Iris pigment epithelial cell (primary cell): Measurements from ENCODE around the gene EGR4.
A peak's percentile ranks its signal among the peaks of the same experiment; 100 is the strongest.
"Not testable (repeated sequence)": the region's sequence is repeated elsewhere in the genome, so short reads cannot be mapped to it uniquely, and the experiment has no call there.

Experiments
- DNase-seq: peaks from one replicate; pipeline ENCODE4 v3.0.0-alpha.2; 2011; ENCODE audit warnings: low read depth

The EGR4 gene

DNA sequence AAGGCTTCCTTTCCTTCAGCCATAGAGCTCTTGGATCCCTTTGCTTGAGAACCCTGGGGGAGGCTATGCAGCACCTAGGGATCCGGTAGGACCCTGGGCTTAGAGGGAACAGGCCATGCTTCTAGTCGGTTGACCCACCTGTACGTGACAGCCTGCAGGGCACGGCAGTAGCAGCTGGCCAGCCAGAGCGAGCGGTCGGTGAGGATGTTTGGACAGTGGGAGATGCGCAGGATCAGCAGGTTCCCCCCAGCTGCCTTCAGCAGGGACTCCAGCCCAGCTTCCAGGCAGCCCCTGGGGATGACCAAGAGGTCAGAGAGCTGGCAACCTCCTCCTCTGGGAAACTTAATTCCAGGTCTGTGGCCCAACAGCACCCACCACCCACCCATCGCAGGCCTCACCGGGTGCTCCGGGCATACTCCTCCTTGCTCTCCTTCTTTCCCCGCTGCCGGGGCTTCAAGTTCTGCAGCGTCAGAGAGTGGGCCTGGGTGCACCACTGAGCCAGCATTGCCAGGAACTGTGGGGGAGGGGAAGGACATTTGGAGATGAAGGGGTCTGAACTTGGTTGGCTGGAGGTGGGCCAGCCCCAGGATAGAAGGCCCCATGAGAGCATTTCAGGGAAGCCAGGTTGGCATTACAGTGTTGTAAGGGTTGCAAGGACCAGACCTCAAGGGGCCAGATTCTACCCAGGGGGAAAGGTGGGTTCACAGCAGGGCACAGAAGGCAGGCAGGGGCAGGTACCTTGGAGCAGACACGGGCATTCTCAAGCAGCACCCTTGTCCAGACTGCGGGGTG lies 29.6 kb downstream of the EGR4 start:
- DNase-seq: no peak

DNA sequence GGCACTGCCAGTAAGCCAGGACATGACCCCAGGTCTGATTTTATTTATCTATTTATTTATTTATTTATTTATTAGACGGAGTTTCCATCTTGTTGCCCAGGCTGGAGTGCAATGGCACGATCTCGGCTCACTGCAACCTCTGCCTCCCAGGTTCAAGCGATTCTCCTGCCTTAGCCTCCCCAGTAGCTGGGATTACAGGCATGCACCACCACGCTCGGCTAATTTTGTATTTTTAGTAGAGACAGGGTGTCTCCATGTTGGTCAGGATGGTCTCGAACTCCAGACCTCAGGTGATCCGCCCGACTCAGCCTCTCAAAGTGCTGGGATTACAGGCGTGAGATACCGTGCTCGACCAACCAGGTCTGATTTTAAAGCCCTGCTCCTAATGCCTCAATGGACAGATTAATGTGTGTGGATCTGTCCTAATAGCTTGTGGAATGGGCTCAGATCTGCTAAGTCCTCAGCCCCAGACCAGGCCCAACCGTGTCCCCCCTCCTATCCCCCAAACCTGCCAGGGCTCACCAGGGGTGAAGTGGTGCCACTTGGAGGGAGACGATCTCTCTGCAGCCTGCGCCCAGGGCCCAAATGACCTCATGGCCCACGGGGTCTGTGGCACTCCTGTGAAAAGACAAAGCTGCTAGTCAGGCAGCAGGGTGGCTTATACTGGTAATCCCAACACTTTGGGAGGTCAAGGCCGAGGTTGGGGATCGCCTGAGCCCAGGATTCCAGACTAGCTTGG lies 30.5 kb downstream of the EGR4 start:
- DNase-seq: not testable (repeated sequence)

DNA sequence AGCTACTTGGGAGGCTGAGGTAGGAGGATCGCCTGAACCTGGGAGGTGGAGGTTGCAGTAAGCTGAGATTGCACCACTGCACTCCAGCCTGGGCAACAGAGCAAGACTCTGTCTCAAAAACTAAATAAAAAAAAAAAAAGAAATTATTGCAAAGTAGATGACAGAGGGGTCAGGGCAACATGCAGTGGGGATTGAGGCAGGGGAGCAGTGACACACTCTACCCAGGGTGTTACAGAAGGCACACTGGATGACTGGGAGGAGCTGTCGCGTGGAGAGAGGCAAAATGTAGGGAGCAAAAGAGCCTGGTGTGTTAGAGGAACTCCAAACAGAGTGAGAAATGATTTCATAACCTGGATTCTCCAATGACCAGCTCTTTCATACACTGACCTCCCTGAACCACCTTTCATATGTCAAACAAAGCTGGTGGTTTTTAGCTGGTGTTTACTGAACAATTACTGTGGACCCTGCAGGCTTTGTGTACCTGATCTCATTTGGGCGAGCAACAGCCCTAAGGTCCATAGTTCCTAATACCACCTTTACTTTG lies 31.2 kb downstream of the EGR4 start:
- DNase-seq: no peak

DNA sequence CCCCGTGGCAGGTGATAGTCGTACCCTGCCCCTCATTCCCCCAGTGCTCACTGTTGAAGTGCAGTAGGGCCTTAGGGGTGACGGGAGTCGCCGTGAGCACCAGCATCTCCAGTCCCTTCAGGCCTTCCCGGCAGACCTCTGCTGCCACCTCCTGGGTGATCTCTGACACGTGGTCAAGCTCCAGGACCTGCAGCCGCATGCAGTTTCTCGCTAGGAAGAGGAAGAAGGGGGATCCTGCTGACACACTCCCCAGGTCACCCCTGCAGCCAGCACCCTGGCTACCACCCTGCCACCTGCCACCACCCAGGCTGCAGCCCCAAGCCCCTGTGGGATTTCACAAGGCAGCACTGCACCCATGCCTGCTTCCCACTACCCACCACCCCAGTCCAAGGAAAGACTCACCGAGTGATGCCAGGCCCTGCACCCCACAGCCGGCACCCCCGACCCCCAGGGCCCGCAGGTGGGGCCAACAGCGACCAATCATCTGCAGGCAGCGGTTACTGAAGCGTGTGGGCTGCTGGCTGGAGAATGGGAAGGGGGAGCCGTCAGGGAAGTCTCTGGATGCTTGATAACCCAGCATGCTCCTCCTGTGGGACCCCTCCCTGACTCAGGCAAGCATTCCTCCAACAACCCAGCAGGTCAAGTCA lies 32.9 kb downstream of the EGR4 start:
- DNase-seq: peak; percentile 60

DNA sequence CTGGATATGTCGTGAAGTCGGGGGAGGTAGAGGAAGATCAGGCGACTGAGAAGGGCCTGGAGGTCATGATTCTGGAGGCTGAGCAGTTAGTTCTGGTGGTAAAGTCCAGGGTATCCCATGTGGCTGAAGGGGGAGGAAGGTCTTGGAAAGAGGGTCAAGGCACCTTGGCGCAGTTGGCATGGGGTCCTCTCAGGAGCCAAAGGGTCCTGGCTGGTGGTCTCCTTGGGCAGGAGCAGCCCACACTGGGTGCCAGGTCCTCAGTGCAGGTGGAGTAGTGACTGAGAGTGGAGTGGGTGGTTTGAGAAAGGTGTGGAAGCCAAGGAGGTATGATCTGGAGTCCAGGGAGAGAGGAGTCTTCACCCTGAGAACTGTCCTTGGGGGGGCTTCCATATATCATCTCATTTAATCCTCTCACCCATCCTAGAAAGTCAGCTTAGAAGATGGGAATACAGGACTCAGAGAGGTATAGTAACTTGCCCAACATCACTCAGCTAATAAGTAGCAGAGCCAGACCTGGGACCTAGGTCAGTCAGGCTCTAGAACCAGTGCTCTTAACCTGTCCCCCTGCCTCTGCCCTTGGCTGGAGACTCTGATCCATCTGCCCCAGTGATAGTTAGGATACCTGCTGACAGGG lies 33.5 kb downstream of the EGR4 start:
- no peak for DNase-seq

DNA sequence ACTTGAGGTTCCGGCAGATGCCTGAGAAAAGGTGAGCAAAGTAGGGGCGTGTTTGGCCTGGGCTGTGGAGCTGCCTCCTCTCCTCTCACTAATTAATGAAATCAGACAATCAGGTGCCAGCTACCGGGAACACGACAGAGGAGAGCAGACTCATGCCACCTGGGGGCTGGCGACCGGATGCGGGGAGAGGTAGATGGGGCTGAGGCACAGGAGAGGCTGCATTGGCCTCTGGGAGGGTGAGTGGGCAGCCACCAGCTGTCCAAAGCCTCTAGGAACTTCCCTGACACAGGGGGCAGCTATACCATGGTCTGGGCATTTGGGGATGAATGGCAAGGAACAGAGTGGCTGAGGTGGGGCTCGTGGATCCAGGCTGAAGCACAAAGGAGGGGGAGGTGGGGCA lies 34.1 kb downstream of the EGR4 start:
- DNase-seq: no peak

DNA sequence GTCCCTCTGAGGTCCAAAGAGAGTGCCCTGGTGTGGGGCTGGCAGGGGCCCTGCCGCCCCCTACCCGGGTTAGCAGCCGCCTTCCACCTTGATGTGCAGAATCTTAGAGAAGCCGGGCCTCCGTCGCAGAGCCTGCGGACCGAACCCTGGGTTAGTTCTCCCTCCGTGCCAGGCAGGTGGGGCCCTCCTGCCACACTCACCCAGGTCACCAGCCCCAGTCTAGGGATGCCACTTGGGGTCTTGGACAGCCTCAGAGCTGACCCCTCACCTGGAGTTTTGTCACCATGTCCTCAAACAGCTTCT lies 34.5 kb downstream of the EGR4 start:
- DNase-seq: no peak

DNA sequence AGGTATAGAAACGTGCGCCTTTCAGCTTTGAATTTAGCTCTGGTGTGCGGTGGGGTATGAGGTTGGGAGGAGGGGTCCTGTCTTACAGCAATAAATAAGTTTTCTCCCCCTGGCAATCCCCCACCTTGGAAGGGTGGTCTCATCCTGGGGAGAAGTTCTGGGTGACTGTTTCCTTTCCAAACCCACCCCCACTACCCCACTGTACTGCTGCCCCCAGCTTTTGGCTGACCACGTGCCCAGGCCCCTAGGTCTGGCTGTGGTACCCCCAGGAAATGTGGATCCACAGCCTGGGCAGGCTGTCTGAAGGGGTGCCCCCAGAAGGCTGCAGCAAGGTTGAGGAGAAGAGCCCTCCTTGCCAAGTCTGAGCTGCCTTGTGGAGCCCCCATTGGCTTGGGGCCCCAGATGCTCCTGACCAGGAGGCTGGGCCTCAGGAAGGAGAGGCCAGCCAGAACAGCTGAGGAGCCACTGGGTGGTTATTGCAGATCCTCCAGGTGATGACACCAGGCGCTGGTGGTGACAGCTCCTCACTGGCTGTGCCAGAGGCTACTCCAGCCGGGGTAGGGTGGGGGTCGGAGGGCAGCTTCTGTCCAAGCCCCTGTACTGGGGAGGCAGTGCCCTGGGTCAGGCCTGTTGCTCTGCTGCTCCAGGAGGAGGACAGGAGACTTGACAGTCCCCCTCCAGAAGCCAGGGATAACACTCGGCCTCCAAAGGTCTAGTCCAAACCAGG lies 35.0 kb downstream of the EGR4 start:
- DNase-seq: no peak

DNA sequence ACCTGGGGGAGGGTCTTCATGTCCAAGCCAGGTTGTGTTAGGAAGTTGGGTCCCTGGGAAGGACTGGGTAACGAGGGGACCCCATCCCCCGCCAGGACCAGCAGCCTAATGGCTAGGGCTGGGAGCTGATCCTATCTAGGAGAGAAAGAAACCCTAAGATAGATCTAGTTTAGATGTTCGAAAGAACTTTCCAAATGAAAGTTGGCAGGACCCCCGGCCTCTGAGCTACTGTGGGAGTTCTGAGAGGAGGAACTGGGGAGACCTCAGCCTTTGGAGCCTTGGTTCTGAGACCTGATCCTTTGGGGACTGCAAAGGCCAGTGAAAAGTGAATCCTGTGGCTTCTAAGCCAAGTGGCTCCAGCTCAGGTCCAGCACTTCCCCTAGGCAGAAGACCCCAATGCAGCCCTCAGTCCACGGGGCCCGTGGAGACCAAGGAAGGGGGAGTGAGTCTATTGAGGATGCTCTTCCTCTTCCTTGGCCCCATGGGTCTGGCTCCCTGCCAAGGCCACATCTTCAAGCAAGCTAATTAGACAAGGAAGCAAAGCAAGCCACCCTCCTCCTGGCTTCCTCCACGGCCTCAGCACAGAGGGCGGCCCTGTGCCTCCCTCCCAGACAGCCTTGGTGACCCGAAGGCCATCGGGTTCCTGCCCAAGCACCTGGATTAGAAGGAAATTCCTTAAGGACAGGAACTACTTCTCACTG lies 35.8 kb downstream of the EGR4 start:
- DNase-seq: no peak

DNA sequence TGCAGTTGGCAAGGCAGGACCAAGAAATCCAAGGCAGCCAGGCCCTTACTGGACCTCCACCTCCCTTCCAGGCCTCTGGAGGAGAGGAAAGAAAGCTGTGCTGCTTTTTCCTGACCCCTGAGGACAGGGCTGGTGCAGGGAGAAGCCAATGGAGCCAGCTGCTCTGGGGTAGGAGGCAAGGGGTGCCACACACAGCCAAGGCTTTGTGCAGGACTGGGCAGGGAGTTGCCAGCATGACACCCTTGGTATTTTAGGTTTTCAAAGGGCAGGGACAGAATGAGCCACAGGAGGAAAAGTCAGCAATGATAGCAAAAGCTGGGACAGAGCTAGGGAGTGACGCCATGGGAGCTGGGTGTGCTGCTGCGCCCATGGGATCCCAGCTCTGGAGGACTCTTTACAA lies 36.3 kb downstream of the EGR4 start:
- no peak for DNase-seq

DNA sequence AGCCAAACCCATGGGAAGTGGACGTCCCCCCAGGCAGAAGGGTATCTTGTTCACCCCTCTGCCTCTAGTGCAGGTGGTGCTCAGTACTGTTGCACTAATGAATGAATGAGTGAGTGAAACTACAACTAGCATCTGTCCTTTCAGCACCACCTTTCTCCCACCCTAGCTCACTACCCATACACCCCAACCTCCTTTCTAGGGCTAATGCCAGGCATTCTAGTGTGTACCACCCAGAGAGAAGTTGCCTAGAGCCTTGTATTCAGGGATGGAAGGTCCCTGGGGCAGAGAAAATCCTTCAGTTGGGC lies 36.8 kb downstream of the EGR4 start:
- no peak for DNase-seq

DNA sequence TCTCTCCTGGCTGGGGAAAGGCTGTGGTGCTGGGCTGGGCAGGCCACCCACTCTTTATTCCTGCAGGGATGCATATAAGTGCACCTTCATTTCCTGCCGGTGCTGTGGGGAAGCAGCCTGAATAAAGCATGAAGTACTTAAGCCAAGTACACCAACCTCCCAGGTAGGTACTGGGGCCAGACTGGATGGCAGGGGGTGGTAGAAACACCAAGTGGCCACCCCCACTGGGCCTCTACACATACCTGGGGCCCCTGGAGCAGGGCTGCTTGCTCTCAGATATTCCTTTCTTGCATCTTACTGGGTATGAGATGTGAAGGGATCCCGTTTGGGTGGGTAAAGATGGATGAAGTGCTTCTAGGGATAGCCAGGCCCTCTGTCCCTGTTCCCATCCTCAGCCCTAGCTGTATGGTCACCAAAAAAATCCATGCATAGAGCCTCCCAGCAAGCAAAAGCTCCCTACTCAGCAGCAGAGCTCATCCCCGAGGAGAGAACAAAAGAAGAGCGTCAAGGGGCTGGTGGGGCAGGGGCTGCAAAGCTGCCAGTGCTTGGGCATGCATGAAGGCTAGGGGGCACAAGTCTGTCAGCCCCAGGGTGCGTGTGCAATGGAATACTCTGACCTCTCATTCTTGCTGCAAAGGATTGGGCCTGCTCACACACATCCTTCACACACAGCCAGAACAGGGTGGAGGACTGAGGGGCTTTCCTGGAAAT lies 37.3 kb downstream of the EGR4 start:
- no peak for DNase-seq

DNA sequence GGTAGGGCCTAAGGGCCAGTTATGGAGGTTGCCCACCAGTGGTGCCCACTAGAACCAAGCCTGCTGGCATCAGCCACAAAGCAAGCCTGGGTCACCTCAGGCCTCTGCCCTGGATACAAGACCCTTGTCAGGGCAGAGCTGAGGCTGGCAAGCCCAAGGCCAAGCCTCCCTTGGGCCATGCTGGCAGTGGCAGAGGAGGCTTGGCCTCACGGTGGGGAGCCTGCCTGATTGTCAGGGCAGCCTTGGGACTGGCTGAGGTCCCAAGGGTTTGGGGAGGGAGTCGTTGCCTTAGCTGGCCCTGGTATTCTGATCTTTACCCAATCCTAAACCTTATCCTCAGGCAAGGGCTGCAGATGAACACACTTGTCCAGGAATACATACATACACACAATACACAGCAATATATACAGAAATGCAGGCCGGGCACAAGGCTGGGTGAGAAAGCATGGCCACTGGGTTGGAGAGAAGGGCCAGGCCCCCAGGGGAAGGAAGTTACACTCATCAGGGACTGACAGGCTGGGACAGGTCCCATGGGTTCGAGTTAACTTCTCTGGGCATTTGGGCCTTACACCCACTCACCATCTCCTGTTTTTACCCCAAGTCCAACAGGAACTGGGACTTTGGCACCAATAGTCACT lies 38.2 kb downstream of the EGR4 start:
- DNase-seq: no peak

DNA sequence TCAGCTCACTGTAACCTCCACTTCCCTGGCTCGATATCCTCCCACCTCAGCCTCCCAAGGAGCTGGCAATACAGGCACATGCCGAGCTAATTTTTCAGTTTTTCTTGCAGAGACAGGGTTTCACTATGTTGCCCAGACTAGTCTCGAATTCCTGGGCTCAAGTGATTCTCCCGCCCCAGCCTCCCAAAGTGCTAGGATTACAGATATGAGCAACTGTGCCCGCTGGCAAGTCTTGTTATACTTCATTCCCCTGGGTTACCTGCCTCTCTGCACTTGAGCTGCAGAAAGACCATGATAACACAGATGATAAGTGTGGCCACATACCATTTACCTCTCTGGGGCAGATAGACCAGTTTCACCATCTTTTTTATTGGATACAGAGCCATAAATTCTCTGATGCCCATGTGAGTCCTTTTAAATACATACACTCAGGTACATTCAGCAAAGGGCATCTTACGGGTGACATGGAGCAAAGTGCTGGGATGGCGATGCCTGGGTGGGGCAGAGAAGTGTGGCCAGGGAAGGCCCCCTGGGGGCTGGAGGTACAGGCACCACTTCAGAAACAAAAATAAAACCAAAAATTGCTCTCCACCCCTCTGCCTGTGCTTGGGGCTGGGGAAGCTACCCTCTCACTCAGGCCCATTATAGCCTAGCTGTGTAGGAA lies 38.9 kb downstream of the EGR4 start:
- no peak for DNase-seq

DNA sequence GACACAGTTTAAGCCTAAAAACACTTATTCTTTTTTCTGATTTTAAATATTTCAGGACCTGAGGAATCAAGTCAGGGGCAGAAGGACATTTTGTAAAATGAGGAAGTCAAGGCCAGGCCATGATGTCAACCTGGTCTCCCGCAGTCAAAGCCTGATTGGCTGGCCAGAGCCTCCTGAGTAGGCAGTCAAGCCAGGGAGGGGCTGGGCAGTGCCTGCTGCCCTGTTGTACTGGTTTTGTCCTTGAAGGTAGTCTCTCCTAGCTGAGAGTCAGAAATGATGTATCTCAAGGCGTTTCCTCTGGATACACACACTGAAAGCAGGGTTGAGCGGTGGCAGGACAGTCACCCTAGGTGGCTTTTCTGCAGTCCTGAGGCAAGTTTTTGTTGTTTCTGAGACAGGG lies 39.4 kb downstream of the EGR4 start:
- no peak for DNase-seq

DNA sequence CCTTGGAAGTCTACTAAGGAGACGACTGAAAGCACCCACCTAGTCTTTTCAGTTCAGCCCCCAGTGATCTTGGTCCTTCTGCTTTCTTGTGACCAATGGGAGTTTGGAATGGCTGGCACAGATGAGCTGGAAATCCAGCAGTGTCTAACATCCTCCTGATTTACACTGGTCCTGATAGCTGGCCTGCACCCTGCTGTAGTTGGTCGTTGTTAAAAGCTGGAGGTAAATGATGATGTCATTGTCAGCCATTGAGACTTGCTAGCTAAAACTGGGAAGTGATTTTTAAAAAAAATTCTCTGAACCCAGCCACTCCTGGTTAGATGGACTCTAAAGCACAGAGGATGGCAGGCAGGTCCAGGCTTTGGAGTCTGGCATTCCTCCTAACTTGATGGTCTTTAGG lies 39.9 kb downstream of the EGR4 start:
- DNase-seq: no peak

DNA sequence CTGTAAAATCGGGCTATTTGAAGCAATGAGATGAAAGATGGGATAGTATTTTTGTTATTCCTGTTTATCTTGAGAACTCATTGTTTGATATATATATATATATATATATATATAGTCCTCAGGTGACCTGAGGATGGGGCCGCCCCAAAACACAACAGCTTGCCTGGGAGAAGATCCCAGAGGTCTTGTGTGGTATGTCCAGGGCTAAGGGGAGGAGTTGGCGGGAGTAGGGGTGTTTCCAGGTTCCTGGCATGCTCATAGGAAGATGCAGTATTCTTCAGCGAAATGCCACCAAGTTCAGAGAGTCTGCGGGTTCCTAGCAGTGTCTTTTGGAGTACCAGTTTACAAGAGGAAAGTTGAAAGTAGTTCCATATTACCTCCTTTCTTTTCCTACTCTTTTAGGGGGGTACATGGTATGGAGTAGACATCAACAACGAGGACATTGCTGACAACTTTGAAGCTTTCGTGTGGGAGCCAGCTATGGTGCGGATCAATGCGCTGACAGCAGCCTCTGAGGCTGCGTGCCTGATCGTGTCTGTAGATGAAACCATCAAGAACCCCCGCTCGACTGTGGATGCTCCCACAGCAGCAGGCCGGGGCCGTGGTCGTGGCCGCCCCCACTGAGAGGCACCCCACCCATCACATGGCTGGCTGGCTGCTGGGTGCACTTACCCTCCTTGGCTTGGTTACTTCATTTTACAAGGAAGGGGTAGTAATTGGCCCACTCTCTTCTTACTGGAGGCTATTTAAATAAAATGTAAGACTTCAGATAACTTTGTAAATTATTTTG lies 40.9 kb downstream of the EGR4 start:
- DNase-seq: no peak

DNA sequence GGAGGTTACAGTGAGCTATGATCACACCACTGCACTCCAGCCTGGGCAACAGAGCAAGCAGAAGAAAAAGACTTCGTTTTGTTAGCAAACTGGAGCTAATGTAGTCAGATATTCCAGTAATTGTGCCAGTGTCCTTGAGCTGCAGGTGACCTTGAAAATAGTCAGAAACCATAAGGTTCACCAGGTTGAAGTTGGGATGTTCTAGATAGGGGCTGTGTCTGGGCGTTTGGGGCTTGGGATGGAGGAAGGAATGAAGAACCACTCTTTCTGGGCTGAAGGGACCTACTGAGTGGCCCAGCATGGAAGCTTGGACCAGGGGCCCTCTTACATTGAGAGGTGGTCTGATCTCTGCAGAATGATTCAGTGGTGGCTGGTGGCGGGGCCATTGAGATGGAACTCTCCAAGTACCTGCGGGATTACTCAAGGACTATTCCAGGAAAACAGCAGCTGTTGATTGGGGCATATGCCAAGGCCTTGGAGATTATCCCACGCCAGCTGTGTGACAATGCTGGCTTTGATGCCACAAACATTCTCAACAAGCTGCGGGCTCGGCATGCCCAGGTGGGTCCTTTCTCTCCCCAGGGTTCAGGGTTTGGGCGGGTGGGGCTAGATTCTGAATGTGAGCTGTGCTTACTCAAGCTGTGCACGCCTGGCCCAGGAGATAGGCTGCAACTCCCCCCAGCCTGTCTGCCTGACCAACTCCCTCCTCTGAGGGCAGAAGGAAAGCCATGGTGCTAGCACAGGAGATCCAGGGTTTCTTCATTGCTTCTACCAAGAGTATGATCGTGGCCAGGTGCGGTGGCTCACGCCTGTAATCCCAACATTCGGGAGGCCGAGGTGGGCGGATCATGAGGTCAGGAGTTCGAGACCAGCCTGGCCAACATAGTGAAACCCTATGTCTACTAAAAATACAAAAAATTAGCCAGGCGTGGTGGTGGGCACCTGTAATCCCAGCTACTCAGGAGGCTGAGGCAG lies 42.2 kb downstream of the EGR4 start:
- DNase-seq: no peak
